Epidermal melanocyte (primary cell): Measurements from ENCODE around the gene ZNF768.
"Not testable (repeated sequence)": the region's sequence is repeated elsewhere in the genome, so short reads cannot be mapped to it uniquely, and the experiment has no call there.

ENCODE experiments used
- DNase-seq: peaks from one replicate; pipeline ENCODE4 v3.0.0; 2011; ENCODE audit warnings: low spot score; ENCODE audit not compliant: insufficient read length

Gene ZNF768

GRCh38 chr16:30555315-30556124, 29.2 kb upstream of the ZNF768 start:
- no peak for DNase-seq

DNA sequence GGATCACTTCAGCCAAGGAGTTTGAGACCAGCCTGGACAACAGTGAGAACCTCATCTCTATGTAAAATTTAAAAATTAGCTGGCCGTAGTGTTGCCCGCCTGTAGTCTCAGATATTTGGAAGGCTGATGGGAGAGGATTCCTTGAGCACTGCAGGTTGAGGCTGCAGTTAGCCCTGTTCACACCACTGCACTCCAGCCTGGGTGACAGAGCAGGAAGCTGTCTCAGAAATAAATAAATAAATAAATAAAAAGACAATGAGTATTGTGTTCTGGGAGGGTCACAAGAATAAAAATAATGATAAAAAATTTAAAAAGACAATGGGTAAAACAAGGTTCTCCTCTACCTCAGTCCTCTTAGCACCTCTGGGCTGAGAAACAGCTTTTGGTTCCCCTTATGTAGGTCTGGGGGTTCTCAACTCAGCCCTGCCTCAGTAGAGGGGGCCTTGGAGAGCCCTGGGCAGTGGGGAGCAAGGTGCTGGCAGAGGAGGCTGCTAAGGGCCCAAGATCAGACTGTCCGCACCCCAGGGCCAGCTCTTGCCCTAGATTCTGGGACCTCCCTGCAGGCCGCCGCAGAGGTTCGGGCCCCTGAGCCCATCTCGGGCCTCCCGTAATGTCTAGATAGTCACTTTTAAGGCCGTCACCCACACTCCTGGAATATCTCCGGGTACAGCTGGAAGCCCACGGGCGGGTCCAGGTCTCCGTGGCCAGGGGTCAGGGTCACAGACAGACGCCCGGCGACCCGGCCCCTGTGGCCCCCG, 28.4 kb upstream of the ZNF768 start:
- DNase-seq = no peak

- no peak for DNase-seq
Measured at GRCh38 chr16:30553393-30553899, 27.1 kb upstream of the ZNF768 start.

DNA sequence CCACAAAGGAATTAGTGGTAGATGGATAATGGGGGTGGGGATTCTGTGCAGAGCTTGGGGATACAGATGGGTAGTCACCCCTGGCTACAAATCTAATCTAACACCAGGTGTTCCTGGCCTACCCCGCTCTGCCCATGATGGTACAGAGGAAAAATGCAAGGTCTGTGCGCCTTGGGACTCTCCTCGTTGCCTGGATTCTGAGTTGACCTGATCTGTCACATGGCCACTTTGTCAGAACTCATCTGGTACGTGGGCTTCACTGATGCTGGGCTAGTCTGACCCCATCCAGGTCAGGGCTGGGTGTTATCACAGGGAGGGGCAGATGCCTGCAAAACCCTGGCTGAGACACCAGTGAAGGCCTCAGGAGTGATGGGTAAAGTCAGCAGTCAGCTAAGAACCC, 26.6 kb upstream of the ZNF768 start:
- DNase-seq = no peak

DNA sequence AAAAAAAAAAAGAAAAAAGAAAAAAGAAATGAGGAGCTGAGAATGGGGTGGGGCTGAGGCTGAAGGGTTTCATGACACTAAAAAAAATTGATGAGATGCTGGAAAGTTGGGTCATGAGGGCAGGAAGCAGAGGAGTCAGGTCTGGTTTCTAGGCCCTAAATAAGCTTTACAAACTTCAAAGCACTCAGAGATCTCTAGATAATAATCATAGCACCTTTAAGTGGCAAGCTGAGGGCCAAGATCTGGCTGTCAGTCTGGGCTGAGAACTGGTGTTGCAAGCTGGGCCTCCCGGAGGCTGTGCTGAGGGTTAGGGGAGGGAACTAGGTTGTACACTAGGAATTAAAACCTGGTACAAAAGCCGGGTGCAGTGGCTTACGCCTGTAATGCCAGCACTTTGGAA, 25.4 kb upstream of the ZNF768 start:
- no peak for DNase-seq

DNA sequence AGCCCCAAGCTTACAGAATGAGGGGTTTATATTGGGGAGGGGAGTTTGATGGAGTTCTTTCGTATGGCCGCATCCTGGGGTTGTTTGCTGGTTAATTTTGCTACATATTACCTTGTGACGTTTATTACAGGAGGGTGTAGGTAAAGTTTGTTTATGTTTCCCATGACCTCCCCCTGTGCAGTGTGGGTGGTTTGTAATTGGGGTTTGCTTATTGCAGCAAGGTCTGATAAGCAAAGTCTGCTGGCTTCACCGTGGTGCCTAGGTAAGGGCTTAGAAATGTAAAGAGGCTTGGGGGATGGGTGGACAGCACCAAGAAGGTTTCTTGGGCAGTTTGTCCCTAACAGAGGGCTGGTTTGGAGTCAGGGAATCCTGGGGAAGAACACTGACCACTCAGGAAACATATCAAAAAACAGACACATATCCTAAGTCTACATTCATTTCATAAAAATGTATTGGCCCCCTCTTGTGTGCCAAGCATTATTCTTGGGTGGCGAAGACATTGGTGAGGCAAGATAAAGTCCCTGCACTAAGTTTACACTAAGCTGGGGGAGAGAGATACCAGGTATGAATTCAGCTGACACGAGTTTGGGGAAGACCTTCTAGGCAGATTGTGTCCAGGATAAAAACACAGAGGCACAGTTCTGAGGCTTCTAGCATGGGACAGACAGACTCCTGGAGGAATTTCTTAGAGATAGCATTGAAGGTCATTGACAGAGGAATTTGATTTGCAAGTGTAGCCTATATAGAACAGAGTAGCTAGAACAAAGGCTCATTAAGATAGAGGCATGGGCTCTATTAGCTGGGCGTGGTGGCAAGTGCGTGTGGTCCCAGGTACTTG, 22.3 kb upstream of the ZNF768 start:
- DNase-seq = no peak

GRCh38 chr16:30546115-30546514, 19.7 kb upstream of the ZNF768 start:
- no peak for DNase-seq

DNA sequence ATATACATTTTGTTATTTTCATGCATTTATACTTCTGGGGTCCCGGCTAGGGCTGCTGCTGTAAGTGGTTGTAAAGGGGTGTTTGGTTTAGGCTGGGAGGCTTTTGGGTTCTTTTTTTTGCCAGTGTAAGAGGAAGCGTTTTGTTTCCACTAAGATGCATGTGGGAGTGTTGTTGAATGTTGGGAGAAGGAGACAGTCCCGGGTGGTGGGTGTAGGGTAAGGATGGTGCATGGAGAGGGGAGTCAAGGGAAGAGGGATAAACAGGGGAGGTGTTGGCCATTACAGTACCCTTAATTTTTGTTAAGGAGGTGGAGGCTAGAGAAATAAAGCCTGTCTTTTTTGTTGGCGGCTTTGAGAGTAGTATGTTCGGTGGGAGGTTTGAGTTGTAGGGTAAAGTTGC, 16.7 kb upstream of the ZNF768 start:
- DNase-seq = no peak

DNA sequence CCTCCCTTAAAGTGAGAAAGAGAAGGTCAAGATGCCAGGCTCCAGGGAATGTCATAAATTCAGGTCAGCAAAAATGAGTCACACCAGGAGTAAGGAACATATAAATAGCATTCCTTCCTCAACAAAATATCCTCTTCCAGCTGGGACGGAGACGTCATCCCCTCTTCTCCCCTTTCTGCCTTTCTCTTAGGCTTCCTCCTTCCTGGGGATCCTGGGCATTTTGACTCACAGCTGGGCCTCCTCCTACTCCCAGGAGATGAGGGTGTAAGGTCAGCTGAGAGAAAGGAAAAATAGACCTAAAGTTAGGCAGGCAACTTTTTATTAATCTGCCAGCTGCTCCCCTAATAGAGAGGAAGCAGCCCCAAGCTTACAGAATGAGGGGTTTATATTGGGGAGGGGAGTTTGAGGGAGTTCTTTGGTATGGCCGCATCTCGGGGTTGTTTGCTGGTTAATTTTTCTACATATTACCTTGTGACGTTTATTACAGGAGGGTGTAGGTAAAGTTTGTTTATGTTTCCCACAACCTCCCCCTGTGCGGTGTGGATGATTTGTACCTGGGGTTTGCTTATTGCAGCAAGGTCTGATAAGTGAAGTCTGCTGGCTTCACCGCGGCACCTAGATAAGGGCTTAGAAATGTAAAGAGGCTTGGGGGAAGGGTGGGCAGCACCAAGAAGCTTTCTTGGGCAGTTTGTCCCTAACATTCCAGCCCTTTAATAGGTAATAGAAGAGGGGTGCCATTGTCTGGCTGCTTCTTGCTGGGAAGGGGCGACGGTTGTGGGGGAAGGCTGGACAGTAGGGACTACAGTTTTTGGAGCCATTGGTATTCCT, 15.3 kb upstream of the ZNF768 start:
- no peak for DNase-seq

GRCh38 chr16:30540916-30541464, 14.6 kb upstream of the ZNF768 start:
- DNase-seq = not testable (repeated sequence)

DNA sequence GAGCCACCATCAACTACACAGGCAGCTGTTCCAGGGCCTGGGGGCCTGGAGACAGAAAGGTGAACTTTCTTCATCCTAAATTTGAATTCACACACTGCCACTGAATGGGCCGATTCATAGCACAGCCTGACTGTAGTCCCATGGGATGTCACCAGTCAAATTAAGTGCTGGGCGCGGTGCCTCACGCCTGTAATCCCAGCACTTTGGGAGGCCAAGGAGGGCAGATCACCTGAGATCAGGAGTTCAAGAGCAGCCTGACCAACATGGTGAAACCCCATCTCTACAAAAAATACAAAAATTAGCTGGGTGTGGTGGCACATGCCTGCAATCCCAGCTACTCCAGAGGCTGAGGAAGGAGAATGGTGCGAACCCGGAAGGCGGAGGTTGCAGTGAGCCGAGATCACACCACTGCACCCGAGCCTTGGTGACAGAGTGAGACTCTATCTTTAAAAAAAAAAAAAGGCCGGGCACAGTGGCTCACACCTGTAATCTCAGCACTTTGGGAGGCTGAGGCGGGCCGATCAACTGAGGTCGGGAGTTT, 13.7 kb upstream of the ZNF768 start:
- peak; percentile 1 for DNase-seq

GRCh38 chr16:30539000-30539964, 12.9 kb upstream of the ZNF768 start:
- peak; percentile 5 for DNase-seq

DNA sequence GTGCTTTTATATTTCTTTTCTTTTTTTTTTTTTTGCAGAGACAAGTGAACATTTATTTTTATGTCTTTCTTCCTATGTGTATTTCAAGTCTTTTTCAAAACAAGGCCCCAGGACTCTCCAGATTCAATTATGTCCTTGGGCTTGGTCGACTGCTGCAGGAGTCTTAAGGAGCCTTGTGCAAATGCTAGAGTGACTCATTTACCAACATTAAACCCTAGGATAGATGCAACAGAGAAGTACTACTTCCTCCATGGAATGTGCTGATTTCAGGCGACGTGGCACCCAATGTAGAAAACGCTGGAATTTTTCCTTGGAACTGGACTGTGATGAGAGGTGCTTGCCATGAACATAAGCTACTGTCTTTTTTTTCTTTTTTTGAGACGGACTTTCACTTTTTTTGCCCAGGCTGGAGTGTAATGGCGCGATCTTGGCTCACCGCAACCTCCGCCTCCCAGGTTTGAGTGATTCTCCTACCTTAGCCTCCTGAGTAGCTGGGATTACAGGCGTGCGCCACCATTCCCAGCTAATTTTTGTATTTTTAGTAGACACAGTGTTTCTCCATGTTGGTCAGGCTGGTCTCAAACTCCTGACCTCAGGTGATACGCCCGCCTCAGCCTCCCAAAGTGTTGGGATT, 10.1 kb upstream of the ZNF768 start:
- not testable (repeated sequence) for DNase-seq

DNA sequence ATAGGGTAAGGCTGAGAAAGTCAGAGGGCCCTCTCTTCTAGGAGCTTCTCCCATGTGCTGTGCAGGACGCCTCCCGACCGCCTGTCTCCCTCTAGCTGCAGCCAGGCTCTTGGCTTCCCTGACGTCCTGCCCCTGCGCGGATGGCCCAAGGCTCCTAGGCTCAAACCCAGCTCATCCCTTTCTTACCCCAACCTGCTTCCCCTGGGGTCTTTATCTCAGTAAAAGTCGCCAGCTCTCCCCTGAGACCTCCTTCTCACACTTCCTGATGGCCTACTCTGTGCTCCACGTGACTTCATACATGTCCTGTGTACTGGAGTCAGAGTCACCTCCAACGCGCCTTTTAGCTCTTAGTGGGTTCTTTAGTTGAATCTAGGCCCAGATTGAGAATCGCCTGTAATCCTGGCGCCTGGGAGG, 9.4 kb upstream of the ZNF768 start:
- peak; percentile 88 for DNase-seq

- DNase-seq = no peak
Measured at GRCh38 chr16:30535106-30535776, 8.9 kb upstream of the ZNF768 start.

GRCh38 chr16:30534368-30535105, 8.2 kb upstream of the ZNF768 start, which contains the start of gene ZNF747:
TSS of gene ZNF747 (minus strand) at chr16:30534858. CDS start at chr16:30534679, 179 bp downstream.
- peak; percentile 92 for DNase-seq

DNA sequence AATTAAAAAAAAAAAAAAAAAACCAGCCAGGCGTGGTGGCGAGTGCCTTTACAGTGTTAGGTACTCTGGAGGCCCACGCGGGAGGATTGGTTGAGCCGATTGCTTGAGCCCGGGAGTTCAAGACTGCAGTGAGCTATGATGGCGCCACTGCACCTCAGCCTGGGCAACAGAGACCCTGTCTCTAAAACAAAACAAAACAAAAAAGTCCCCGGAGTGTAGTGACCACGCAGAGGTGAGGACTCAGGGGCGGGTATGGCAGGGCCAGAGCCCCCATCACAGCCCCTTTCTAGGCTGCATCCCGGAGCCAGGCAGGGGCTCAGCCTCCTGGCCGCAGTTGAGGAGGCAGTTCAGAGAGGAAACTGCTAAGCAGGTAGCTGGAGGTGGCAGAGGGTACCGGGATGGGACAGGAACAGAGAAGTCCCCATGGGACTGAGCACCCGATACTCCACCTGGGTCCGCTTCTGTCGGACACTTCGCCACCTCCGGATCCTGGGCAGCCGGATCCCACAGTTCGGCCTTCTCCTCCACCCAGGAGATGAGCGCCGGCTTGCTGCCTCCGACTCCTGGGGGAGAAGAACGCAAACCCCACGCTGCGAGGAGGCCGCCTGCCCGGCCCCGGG, 7.5 kb upstream of the ZNF768 start:
- DNase-seq = no peak
